Neutrophil (primary cell): Measurements from ENCODE around the gene CDON.

ENCODE experiments used
- H3K27ac ChIP-seq: fragments of 200-600 bp; sonication (generic); 2 replicates; pipeline ENCODE4 v1.5.1; 2016; ENCODE audit warnings: mild to moderate bottlenecking, moderate library complexity
- H3K27me3 ChIP-seq: fragments of 200-600 bp; sonication (generic); 2 replicates; pipeline ENCODE4 v1.6.0; 2016; ENCODE audit warnings: mild to moderate bottlenecking
- H3K36me3 ChIP-seq: fragments of 200-600 bp; sonication (generic); 2 replicates; pipeline ENCODE4 v1.5.1; 2017
- H3K4me1 ChIP-seq, 2 experiments: fragments of 200-600 bp in 1 of 2; sonication (generic) in 1 of 2; 1 replicate in 1 of 2; 2 replicates in 1 of 2; pipeline versions ENCODE4 v1.5.1 to v1.6.1; 2013 to 2016; ENCODE audit warnings: low read depth in 1 of 2, low read length in 1 of 2, mild to moderate bottlenecking in 1 of 2, moderate library complexity in 1 of 2; ENCODE audit not compliant: control insufficient read depth in 1 of 2, insufficient read depth in 1 of 2
- H3K4me3 ChIP-seq, 2 experiments: fragments of 200-600 bp in 1 of 2; sonication (generic) in 1 of 2; 1 replicate in 1 of 2; 2 replicates in 1 of 2; pipeline ENCODE4 v1.5.1; 2013 to 2016; ENCODE audit warnings: low read depth in 1 of 2, low read length in 1 of 2, mild to moderate bottlenecking in 1 of 2, moderate library complexity in 1 of 2
- H3K9me3 ChIP-seq: fragments of 200-600 bp; sonication (generic); 2 replicates; pipeline ENCODE4 v1.5.1; 2016
- CTCF ChIP-seq: fragments of 200-600 bp; sonication (generic); IDR thresholded peaks from 2 replicates; pipeline ENCODE4 v1.5.1; 2016; ENCODE audit warnings: antibody characterized with exemption

The CDON gene

DNA sequence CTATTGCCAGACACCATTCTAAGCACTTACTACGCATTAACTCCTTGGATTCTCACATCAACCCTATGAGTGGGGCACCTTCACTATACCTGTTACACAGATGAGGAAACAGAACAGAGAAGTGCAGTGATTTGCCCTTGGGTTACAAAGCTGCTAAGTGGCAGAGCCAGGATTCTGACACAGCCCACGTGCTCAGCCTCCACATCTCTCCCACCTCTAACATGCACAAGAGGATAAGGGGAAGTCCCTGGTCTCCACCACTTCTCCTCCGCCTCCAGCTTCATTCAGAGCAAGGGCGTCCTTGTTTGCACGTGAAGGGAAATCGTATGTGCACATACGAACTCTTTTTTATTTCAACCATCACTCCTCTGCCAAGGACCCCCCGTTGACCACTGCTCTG lies 53.7 kb downstream of the CDON start:
- no peaks in the 10 kb centered on the region for H3K9me3 ChIP-seq
- TF ChIP-seq CTCF = no peak
- no peaks in the 10 kb centered on the region for H3K36me3 ChIP-seq
- no peak overlapping the region for H3K27ac ChIP-seq
- H3K4me3 ChIP-seq = no peak overlapping the region
- no peaks in the 10 kb centered on the region for H3K27me3 ChIP-seq
- no peaks in the 10 kb centered on the region for H3K4me1 ChIP-seq

GRCh38 chr11:126007238-126007637 lies 55.4 kb downstream of the CDON start:
- Histone ChIP-seq H3K9me3 (no peaks in the 10 kb centered on the region), H3K4me1 (no peaks in the 10 kb centered on the region), H3K27me3 (peaks cover 5% of the 10 kb centered on the region), H3K27ac (no peak overlapping the region), H3K4me3 (no peak overlapping the region), H3K36me3 (no peaks in the 10 kb centered on the region)
- TF ChIP-seq CTCF = no peak

DNA sequence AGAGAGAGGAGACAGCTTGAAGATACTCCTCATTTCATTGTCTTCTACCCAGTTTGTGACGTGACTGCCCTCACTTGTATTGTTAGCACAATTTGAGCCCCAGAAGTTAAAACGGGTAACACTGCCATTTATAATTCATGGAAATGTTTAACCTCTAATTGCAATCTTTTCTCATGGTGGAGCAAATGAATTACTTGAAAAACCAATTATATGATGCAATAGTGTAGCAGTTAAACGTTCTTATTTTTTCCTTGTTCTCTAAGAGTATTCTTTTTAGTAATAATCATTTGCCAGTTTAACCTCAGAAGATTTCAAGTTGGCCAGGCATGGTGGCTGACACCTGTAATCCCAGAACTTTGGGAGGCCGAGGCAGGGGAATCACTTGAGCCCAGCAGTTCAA lies 56.6 kb downstream of the CDON start:
- Histone ChIP-seq H3K27ac (no peak overlapping the region), H3K4me3 (no peak overlapping the region), H3K36me3 (no peaks in the 10 kb centered on the region), H3K9me3 (no peaks in the 10 kb centered on the region), H3K27me3 (peaks cover 13% of the 10 kb centered on the region), H3K4me1 (no peaks in the 10 kb centered on the region)
- TF ChIP-seq CTCF = no peak

DNA sequence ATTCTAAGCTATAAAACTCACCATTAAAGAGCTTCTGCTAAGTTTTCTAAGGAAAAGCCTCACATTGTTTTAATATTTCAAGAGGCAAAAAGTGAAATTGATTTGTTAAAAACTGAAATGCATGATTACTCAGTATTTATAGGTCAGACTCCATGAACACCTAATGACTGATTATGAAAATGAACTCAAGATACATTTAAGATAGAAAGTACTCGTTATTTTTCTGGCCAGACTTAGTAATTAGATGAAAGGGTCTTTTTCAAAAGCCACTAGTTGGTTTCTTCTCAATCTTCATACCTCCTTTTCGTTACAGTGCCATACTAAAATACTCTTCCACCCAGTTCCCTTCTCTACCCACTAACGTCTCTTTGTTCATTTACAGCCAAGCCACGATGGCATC lies 60.5 kb downstream of the CDON start:
- Histone ChIP-seq H3K4me1 (no peaks in the 10 kb centered on the region), H3K27me3 (peaks cover 16% of the 10 kb centered on the region), H3K27ac (no peak overlapping the region), H3K4me3 (no peak overlapping the region), H3K36me3 (no peaks in the 10 kb centered on the region), H3K9me3 (no peaks in the 10 kb centered on the region)
- no peak for TF ChIP-seq CTCF

GRCh38 chr11:125999234-125999880 lies 63.3 kb downstream of the CDON start:
- H3K27ac ChIP-seq = no peak overlapping the region
- peaks cover 16% of the 10 kb centered on the region for H3K27me3 ChIP-seq
- H3K36me3 ChIP-seq = no peaks in the 10 kb centered on the region
- H3K4me1 ChIP-seq = no peaks in the 10 kb centered on the region
- H3K9me3 ChIP-seq = no peaks in the 10 kb centered on the region
- H3K4me3 ChIP-seq = no peak overlapping the region
- TF ChIP-seq CTCF = no peak

GRCh38 chr11:125998267-125998666 lies 64.4 kb downstream of the CDON start:
- no peak overlapping the region for H3K4me3 ChIP-seq
- H3K9me3 ChIP-seq = no peaks in the 10 kb centered on the region
- peaks cover 16% of the 10 kb centered on the region for H3K27me3 ChIP-seq
- H3K4me1 ChIP-seq = no peaks in the 10 kb centered on the region
- H3K36me3 ChIP-seq = no peaks in the 10 kb centered on the region
- no peak overlapping the region for H3K27ac ChIP-seq
- no peak for TF ChIP-seq CTCF
